Esophagus squamous epithelium (tissue), 4 donors: Measurements from ENCODE around the gene HS3ST3A1.

Experiments used
- POLR2A ChIP-seq, 4 donors: fragments of 450-650 bp; IDR thresholded peaks; one replicate each; pipeline ENCODE4 v1.6.1; 2017; ENCODE audit warnings: antibody characterized with exemption in 4 of 4, mild to moderate bottlenecking in 4 of 4, moderate library complexity in 3 of 4
- TF ChIP-seq, protein P1 (sequence below), 6 experiments: fragments of 450-650 bp in 4 of 6; fragments of 200-600 bp in 2 of 6; sonication (generic) in 2 of 6; IDR thresholded peaks; one replicate each; pipeline ENCODE4 v1.5.1; 2016 to 2019; ENCODE audit warnings: antibody characterized with exemption in 6 of 6, mild to moderate bottlenecking in 4 of 6, moderate library complexity in 4 of 6

GRCh38 chr17:13534946-13535345 is 66.8 kb downstream of the HS3ST3A1 start:
- TF ChIP-seq, protein P1, sequence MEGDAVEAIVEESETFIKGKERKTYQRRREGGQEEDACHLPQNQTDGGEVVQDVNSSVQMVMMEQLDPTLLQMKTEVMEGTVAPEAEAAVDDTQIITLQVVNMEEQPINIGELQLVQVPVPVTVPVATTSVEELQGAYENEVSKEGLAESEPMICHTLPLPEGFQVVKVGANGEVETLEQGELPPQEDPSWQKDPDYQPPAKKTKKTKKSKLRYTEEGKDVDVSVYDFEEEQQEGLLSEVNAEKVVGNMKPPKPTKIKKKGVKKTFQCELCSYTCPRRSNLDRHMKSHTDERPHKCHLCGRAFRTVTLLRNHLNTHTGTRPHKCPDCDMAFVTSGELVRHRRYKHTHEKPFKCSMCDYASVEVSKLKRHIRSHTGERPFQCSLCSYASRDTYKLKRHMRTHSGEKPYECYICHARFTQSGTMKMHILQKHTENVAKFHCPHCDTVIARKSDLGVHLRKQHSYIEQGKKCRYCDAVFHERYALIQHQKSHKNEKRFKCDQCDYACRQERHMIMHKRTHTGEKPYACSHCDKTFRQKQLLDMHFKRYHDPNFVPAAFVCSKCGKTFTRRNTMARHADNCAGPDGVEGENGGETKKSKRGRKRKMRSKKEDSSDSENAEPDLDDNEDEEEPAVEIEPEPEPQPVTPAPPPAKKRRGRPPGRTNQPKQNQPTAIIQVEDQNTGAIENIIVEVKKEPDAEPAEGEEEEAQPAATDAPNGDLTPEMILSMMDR (IDR thresholded peaks at IDR 0.05): no peak
- TF ChIP-seq POLR2A (IDR thresholded peaks at IDR 0.05): no peak
